Tibial nerve (tissue), 4 donors: ENCODE measurements around the gene CBX6.
A peak's percentile ranks its signal among the peaks of the same experiment; 100 is the strongest.

Experiments used
- CTCF ChIP-seq, 5 experiments: fragments of 200-600 bp in 3 of 5; fragments of 450-650 bp in 2 of 5; sonication (generic) in 3 of 5; IDR thresholded peaks; one replicate each; pipeline ENCODE4 v1.5.1; 2016 to 2019; ENCODE audit warnings: antibody characterized with exemption in 5 of 5, mild to moderate bottlenecking in 3 of 5, moderate library complexity in 2 of 5
- EP300 ChIP-seq, 2 donors: sonication (generic); formaldehyde crosslinking; IDR thresholded peaks; one replicate each; pipeline ENCODE4 v1.6.1; 2017; ENCODE audit warnings: antibody characterized with exemption in 2 of 2, mild to moderate bottlenecking in 1 of 2
- POLR2A ChIP-seq, 2 donors: fragments of 450-650 bp; IDR thresholded peaks; one replicate each; pipeline ENCODE4 v1.6.1; 2017; ENCODE audit warnings: antibody characterized with exemption in 2 of 2, mild to moderate bottlenecking in 2 of 2, moderate library complexity in 2 of 2

- TF ChIP-seq CTCF (IDR thresholded peaks at IDR 0.05) (peak in 1 of 5 experiments; percentile 8), POLR2A (IDR thresholded peaks at IDR 0.05) (no peak), EP300 (IDR thresholded peaks at IDR 0.05) (no peak)
Measured at GRCh38 chr22:38861170-38861876, 10.7 kb downstream of the CBX6 start.
